Smooth muscle cell of the brain vasculature (primary cell): Measurements from ENCODE around the gene BAD.
"Not testable (repeated sequence)": the region's sequence is repeated elsewhere in the genome, so short reads cannot be mapped to it uniquely, and the experiment has no call there.

Experiments used
- DNase-seq: peaks from one replicate; pipeline ENCODE4 v3.0.0-alpha.2; 2012; ENCODE audit warnings: low read depth, low spot score

BAD gene

GRCh38 chr11:64314805-64315561, 30.5 kb upstream of the BAD start:
- DNase-seq = no peak

- no peak for DNase-seq
Measured at GRCh38 chr11:64314146-64314804, 29.8 kb upstream of the BAD start.

GRCh38 chr11:64313491-64314145, 29.2 kb upstream of the BAD start:
- DNase-seq = no peak

GRCh38 chr11:64312947-64313346, 28.5 kb upstream of the BAD start:
- DNase-seq = no peak

- DNase-seq = not testable (repeated sequence)
Measured at GRCh38 chr11:64307795-64308194, 23.3 kb upstream of the BAD start.

GRCh38 chr11:64306876-64307622, 22.6 kb upstream of the BAD start:
- DNase-seq = no peak

- no peak for DNase-seq
Measured at GRCh38 chr11:64306563-64306875, 22.1 kb upstream of the BAD start.

- no peak for DNase-seq
Measured at GRCh38 chr11:64305691-64306562, 21.5 kb upstream of the BAD start.

- DNase-seq = peak; percentile 94
Measured at GRCh38 chr11:64305075-64305690, 20.7 kb upstream of the BAD start, which contains the start of gene ESRRA. TSS of gene ESRRA (plus strand) at chr11:64305524. CDS start at chr11:64307180, 1,656 bp downstream.

GRCh38 chr11:64304316-64305072, 20.0 kb upstream of the BAD start:
- peak; percentile 62 for DNase-seq

- DNase-seq = no peak
Measured at GRCh38 chr11:64304032-64304315, 19.5 kb upstream of the BAD start.

- no peak for DNase-seq
Measured at GRCh38 chr11:64303109-64304031, 18.9 kb upstream of the BAD start.

GRCh38 chr11:64299847-64300648, 15.6 kb upstream of the BAD start, which contains the start of gene CATSPERZ:
TSS of gene CATSPERZ (plus strand) at chr11:64300358. CDS start at chr11:64300411, 53 bp downstream.
- no peak for DNase-seq

GRCh38 chr11:64298966-64299846, 14.7 kb upstream of the BAD start:
- DNase-seq = no peak

GRCh38 chr11:64297699-64298358, 13.4 kb upstream of the BAD start:
- DNase-seq = no peak
